RWPE1 (cell line): ENCODE measurements around the gene KDM4B.

Source experiments
- CTCF ChIA-PET: fragments of 350-600 bp; sonication (Branson Sonifier 250); formaldehyde crosslinking; extraction: SDS; loops from one replicate; lab custom pipeline; 2021; lab: Yijun Ruan, JAX
- POLR2A ChIA-PET: fragments of 400-600 bp; formaldehyde crosslinking; extraction: SDS; loops from one replicate; lab custom pipeline; 2020; ENCODE audit warnings: antibody characterized with exemption; ENCODE audit not compliant: low non-redundant PET; lab: Yijun Ruan, JAX
- DNase-seq: peaks from one replicate; pipeline ENCODE4 v3.0.0; 2012; ENCODE audit warnings: low spot score
- H3K27ac ChIP-seq: fragments of 450-650 bp; 2 replicates; pipeline ENCODE4 v1.5.1; 2017
- TF ChIP-seq, protein P1 (sequence below): fragments of 450-650 bp; conservative IDR thresholded peaks from 2 replicates; pipeline ENCODE4 v1.5.1; 2017; ENCODE audit warnings: low read depth, mild to moderate bottlenecking

Gene KDM4B

DNA sequence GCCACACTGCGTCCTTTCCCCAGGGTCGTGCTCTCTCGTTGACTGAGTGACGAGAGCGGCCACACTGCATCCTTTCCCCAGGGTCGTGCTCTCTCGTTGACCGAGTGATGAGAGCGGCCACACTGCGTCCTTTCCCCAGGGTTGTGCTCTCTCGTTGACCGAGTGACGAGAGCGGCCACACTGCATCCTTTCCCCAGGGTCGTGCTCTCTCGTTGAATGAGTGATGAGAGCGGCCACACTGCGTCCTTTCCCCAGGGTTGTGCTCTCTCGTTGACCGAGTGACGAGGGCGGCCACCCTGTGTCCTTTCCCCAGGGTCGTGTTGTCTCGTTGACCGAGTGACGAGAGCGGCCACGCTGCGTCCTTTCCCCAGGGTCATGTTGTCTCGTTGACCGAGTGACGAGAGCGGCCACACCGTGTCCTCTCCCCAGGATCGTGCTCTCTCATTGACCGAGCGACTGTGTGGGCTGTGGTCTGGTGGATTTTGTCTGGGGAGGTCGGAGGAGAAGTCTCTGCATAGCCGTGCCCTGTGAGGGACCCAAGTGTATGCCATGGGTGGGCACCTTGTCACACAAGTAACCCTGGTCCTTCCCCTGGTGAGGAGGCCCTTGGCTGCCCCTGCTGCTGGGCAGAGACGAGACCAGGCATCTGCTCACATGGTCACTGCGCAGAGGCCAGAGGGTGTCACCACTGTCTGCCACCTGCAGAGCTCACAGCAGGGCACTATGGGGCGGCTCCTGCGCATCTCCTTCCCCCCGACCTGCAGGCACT, 107.7 kb downstream of the KDM4B start:
- ChIA-PET CTCF (no interaction called here), POLR2A (no interaction called here)
- TF ChIP-seq, protein P1, sequence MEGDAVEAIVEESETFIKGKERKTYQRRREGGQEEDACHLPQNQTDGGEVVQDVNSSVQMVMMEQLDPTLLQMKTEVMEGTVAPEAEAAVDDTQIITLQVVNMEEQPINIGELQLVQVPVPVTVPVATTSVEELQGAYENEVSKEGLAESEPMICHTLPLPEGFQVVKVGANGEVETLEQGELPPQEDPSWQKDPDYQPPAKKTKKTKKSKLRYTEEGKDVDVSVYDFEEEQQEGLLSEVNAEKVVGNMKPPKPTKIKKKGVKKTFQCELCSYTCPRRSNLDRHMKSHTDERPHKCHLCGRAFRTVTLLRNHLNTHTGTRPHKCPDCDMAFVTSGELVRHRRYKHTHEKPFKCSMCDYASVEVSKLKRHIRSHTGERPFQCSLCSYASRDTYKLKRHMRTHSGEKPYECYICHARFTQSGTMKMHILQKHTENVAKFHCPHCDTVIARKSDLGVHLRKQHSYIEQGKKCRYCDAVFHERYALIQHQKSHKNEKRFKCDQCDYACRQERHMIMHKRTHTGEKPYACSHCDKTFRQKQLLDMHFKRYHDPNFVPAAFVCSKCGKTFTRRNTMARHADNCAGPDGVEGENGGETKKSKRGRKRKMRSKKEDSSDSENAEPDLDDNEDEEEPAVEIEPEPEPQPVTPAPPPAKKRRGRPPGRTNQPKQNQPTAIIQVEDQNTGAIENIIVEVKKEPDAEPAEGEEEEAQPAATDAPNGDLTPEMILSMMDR = no peak
- no peak for DNase-seq
- H3K27ac ChIP-seq = no peak overlapping the region

DNA sequence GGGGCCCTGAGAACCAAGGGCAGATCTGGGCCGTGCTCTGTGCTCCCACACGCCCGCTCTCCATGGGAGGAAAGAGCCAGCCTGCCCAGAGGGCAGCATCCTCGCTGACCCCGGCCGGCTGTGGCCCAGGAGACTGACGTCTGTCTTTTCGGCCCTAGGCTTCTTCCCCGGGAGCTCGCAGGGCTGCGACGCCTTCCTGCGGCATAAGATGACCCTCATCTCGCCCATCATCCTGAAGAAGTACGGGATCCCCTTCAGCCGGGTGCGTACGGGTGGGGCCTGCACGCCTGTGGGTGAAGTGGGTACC, 108.2 kb downstream of the KDM4B start:
- TF ChIP-seq, protein P1 = no peak
- CTCF ChIA-PET = no interaction called here
- H3K27ac ChIP-seq = no peak overlapping the region
- no peak for DNase-seq
- POLR2A ChIA-PET = no interaction called here

DNA sequence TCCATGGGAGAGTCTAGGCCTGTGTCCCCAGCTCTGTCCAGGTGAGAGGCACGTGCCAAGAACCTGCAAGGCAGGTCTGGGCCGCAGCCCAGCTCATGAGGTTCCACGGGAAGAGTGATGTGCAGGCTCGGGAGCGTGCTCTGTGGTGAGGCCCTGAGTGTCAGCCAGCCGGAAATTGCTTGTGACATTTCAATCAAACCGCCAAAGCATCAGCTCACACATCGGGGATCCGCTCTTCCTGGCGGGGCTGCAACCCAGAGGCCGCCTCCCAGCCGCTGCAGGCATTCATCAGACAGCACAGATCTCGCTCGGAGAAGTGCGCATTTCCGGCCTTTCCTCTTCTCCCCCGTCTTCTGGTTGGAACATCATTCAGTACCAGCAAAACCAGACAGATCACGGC, 109.3 kb downstream of the KDM4B start:
- CTCF ChIA-PET = no interaction called here
- POLR2A ChIA-PET = no interaction called here
- H3K27ac ChIP-seq = no peak overlapping the region

DNA sequence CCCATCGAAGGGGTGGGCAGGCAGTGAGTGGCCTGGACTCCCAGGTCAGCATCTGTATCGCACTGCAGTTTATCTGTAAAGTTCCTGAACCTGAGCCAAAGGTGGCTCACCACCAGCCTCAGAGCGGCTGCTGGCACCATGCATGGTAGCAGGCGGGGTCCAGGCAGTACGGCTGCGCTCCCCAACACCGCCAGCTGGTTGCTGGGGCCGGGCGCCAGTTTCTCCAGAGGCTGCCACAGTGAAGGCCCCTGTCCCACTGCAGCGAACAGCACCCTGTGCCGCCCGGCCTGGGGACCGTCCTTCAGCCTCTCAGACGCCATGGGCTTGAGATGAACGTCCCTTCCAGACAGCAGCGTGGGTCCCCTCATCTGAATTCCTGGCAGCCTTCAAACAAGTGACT, 109.8 kb downstream of the KDM4B start:
- ChIA-PET POLR2A (no interaction called here), CTCF (no interaction called here)
- DNase-seq = no peak
- TF ChIP-seq, protein P1 = no peak
- H3K27ac ChIP-seq = no peak overlapping the region

More for the DNA sequence above, 109.3 kb downstream of the KDM4B start:
- DNase-seq = no peak
- TF ChIP-seq, protein P1 = no peak

DNA sequence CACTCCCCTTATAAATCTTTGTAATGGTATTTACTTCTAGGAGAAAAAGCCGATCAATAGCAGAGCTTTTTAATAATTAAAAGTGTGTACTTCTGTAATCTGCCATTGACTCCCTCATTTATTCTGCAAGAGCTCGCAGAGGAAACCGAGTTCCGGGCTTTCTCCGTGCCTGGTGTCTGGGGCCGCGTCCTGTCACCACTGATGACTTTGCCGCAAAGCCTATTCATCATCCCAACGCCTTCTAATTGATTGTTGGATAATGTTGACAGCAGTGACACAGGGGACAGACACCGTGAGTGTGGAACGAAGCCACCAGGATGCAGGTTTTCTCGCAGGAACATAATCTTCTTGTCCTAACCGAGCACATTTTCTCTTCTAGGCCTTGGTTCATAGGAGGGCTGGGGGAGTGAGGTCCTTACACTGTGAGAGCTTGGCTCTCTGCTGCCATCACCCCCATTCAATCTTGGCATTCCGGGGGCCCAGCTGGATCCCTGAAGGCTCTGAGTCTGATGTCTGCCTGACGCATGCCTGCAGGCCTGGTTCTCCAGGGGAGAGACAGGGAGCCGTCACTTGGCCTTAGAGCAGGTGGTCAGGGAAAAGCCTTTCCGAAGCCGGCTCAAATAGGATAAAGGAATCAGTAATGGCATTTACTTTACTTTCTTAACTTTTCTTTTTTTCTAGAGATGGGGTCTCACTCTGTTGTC, 110.3 kb downstream of the KDM4B start:
- ChIA-PET CTCF (interaction anchor here (0.5 kb wide), 1 partner anchor 1371 kb away, joined by 4 read pairs; no protein-coding TSS in a partner anchor), POLR2A (no interaction called here)
- TF ChIP-seq, protein P1 = no peak
- no peak for DNase-seq
- no peak overlapping the region for H3K27ac ChIP-seq

DNA sequence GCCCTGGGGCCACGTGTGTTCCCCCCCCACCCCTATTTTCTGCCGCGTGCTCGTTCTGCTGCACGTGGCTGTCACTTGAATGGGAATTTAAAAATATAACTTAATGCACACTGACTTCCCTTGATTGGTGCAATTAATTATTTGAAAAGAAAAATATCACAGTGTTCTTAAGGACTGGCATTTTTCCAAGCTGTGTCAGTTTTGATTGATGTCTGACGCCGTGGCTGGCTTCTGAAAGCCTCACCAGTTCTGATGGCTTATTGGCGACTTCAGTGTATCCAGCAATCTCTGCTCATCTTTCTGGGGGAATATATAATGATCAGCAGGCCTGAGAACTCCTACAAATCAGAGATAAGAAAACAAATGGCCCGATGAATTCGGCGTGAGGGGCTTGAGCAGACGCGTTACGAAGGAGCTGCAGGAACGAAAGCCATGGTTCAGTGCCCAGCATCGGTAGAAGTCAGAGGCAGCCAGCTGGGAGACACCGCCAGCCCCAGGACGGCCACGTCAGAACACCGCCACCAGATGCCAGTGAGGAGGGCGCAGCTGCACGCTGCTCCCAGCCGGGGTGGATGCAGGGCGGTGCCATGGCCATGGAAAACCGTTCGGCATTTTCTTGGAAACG, 111.2 kb downstream of the KDM4B start:
- DNase-seq = no peak
- POLR2A ChIA-PET = no interaction called here
- CTCF ChIA-PET = no interaction called here
- TF ChIP-seq, protein P1 = no peak
- no peak overlapping the region for H3K27ac ChIP-seq
